Lower lobe of right lung (tissue), 2 donors: ENCODE results near the gene NEURL1. TPM values are rescaled to one million over a fixed set of nuclear protein-coding genes. Genes with fewer than 3 reads are reported as not detected.
"Not testable (repeated sequence)": the region's sequence is repeated elsewhere in the genome, so short reads cannot be mapped to it uniquely, and the experiment has no call there.

Experiments used
- ATAC-seq, 2 donors: fragments of 200-7000 bp; cut with Tn5 transposase; one replicate each; pipeline ENCODE4 v1.9.1; 2020 to 2022; ENCODE audit warnings: mild to moderate bottlenecking in 2 of 2, moderate library complexity in 2 of 2
- DNase-seq: peaks from one replicate; pipeline ENCODE4 v3.0.0-alpha.2; 2020
- H3K27ac ChIP-seq: fragments of 200-600 bp; one replicate; pipeline ENCODE4 v1.8.0; 2022
- H3K27me3 ChIP-seq: fragments of 200-600 bp; one replicate; pipeline ENCODE4 v1.8.0; 2022; ENCODE audit warnings: low read depth
- H3K36me3 ChIP-seq: fragments of 200-600 bp; one replicate; pipeline ENCODE4 v1.8.0; 2022; ENCODE audit warnings: mild to moderate bottlenecking
- H3K4me1 ChIP-seq: fragments of 200-600 bp; one replicate; pipeline ENCODE4 v1.8.0; 2022
- H3K4me3 ChIP-seq: fragments of 200-600 bp; one replicate; pipeline ENCODE4 v1.8.0; 2022; ENCODE audit warnings: mild to moderate bottlenecking
- H3K9me3 ChIP-seq: fragments of 200-600 bp; one replicate; pipeline ENCODE4 v1.8.0; 2022
- intact Hi-C: fragments of 100-400 bp; cut with DNase I; formaldehyde crosslinking; loops from one replicate; pipeline ENCODE4 v1.11.0; 2022
- total RNA-seq: library from RNA; stranded (reverse); fragmentation: NEBNext Ultra II Directional; extraction: Animal tissue kit (Norgen Biotek cat#: 25700); gene quantifications from one replicate; pipeline ENCODE4 v1.2.1, GENCODE V29; 2021
- TF ChIP-seq, protein P1 (sequence below): fragments of 200-600 bp; IDR thresholded peaks from one replicate; pipeline ENCODE4 v1.8.0; 2022; ENCODE audit warnings: antibody characterized with exemption, mild to moderate bottlenecking
- donor health status: DM: no; HTN: yes; CAD: no; lungs with severe emphysema.

NEURL1 gene
- total RNA-seq, 1 donor from 2014 or later, result 0.95 TPM

DNA sequence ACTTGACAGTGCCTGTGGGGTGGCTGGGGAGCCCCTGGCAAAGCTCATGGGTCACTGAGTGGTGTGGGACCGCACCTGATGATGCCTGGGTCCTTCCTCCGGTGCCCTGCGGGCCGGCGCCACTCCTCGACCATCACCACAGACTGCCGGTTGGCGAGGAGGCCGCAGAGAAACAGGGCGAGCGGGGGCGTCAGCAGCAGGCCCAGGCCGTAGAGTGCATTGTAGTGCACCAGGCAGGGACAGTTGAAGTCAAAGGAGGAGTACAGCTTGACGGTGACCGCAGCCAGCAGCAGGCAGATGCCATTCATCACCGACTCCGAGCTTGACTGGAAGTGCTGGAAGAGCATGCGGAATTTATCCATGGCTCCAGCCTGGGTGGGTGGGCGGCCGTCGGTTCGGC is 14.8 kb upstream of the NEURL1 start:
- Histone ChIP-seq H3K27ac (no peak overlapping the region), H3K36me3 (no peaks in the 10 kb centered on the region), H3K4me1 (no peaks in the 10 kb centered on the region), H3K4me3 (no peak overlapping the region), H3K27me3 (no peaks in the 10 kb centered on the region), H3K9me3 (no peaks in the 10 kb centered on the region)
- ATAC-seq (no peak), DNase-seq (no peak)
- TF ChIP-seq, protein P1, sequence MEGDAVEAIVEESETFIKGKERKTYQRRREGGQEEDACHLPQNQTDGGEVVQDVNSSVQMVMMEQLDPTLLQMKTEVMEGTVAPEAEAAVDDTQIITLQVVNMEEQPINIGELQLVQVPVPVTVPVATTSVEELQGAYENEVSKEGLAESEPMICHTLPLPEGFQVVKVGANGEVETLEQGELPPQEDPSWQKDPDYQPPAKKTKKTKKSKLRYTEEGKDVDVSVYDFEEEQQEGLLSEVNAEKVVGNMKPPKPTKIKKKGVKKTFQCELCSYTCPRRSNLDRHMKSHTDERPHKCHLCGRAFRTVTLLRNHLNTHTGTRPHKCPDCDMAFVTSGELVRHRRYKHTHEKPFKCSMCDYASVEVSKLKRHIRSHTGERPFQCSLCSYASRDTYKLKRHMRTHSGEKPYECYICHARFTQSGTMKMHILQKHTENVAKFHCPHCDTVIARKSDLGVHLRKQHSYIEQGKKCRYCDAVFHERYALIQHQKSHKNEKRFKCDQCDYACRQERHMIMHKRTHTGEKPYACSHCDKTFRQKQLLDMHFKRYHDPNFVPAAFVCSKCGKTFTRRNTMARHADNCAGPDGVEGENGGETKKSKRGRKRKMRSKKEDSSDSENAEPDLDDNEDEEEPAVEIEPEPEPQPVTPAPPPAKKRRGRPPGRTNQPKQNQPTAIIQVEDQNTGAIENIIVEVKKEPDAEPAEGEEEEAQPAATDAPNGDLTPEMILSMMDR, result no peak
- intact Hi-C loops, result no loop called here

DNA sequence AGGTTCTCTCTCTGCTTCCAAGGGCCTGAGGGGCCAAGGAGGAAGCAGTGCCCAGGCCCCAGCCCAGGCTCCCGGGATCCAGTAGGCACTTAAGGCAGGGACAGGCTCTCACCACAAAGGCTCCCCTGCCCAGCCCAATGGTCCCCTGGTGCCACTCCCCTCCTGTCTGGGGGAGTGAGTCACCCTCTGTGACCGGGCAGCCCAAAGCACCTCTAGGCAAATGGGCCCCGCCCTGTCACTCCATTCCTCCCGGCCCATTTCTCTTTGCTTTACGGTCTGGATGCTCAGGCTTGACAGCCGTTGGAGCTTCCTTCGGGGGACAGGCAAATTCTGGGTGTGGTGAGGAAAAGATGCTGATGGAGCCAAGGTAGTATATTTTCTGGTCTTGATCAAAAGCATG is 14.4 kb upstream of the NEURL1 start, which contains the start of gene CALHM3:
TSS of gene CALHM3 (minus strand) at position 106 of the 400 bp plus-strand sequence. CDS start 208 bp downstream, outside the sequence.
- ATAC-seq (peak in 1 of 2 donors; percentile 59), DNase-seq (no peak)
- intact Hi-C loops, result no loop called here

DNA sequence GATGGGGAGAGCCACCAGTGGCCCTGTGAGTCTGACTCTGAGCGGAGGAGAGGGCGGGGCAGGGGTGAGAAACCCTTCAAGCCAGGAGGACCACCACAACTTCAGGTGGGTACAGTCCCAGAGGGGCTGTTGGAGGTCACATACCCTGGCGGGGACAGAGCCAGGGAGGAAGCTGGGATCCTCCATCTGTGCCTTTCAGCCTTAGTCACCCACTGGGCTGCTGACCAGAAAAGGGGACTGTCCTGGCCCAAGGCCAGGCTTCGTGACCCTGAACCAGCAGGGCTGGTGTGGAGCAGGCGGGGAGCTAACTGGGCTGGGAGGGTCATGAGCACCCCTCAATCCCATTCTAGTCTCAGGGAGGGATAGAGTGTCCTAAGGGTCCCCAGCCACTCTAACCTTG is 13.0 kb upstream of the NEURL1 start:
- DNase-seq (no peak), ATAC-seq (no peak)
- H3K27me3 ChIP-seq, result no peaks in the 10 kb centered on the region
- no peaks in the 10 kb centered on the region for H3K9me3 ChIP-seq
- no peak overlapping the region for H3K27ac ChIP-seq
- intact Hi-C loops, result loop anchor here (10.0 kb wide), 1 partner anchor 66 kb away; no protein-coding TSS in a partner anchor
- H3K4me1 ChIP-seq, result no peaks in the 10 kb centered on the region
- no peaks in the 10 kb centered on the region for H3K36me3 ChIP-seq
- TF ChIP-seq, protein P1, result no peak
- H3K4me3 ChIP-seq, result no peak overlapping the region

More for the DNA sequence above, 14.4 kb upstream of the NEURL1 start, which contains the start of gene CALHM3:
- Histone ChIP-seq H3K4me1 (no peaks in the 10 kb centered on the region), H3K36me3 (no peaks in the 10 kb centered on the region), H3K27me3 (no peaks in the 10 kb centered on the region), H3K9me3 (no peaks in the 10 kb centered on the region), H3K4me3 (no peak within 1 kb of the TSS), H3K27ac (no peak within 1 kb of the TSS)
- TF ChIP-seq, protein P1, result no peak

DNA sequence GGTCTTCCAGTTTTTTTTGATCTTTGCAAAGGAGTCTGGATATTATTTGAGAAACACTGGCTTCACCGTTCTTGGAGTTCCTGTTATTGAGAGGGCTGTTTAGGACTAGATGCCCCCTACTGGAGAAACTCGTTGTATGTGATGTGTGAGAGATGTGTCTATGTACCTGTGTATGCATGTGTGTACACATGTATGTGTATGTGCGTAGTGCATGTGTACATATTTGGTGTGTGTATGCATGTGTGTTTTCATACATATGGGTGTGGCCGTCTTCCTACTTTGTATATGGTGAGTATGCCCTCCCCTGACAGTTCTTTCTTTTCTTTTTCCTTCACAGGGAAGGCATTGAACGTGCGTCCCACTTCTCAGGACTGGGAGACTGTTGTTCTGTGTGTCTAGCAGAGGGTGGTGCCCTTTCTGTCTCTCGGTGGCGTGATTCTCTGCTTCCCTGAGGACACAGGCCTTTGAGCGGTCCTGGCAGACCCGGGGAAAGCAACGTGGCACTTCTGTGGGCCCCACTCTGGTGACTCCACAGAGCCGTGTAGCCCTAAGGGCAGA is 11.5 kb upstream of the NEURL1 start:
- DNase-seq, result no peak
- no peak overlapping the region for H3K27ac ChIP-seq
- intact Hi-C loops, result loop anchor here (10.0 kb wide), 1 partner anchor 67 kb away; no protein-coding TSS in a partner anchor
- H3K4me3 ChIP-seq, result no peak overlapping the region
- no peaks in the 10 kb centered on the region for H3K27me3 ChIP-seq
- ATAC-seq, result peak; percentile 66
- no peaks in the 10 kb centered on the region for H3K4me1 ChIP-seq
- no peaks in the 10 kb centered on the region for H3K9me3 ChIP-seq
- TF ChIP-seq, protein P1, result peak; percentile 68
- no peaks in the 10 kb centered on the region for H3K36me3 ChIP-seq

DNA sequence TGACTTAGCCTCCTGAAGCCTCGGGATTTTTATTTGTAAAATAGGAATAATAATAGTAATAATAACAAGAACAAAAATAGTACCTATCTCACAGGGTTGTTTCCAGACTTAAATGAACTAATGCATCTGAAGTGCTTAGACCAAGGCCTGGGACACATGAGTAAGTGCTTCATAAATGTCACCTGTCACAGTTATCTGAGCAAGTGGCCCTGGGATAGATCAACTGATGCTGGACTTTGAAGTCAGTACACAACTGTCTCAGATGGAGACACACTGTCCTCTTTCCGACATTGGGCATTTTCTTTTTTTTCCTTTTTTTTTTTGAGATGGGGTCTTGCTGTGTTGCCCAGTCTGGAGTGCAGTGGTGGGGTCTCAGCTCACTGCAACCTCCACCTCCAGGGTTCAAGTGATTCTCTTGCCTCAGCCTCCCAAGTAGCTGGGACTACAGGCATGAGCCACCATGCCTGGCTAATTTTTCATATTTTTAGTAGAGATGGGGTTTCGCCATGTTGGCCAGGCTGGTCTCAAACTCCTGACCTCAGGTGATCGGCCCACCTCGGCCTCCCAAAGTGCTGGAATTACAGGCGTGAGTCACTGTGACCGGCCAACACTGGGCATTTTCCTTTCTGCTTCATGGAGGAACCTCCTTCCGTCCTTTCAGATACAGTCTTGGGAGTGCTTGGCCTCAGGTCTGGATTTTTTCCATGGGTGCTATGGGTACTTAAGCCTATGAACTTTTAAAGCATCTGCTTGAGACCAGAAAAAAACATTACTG is 6.7 kb upstream of the NEURL1 start:
- not testable (repeated sequence) for H3K4me1 ChIP-seq, H3K9me3 ChIP-seq, ATAC-seq, H3K36me3 ChIP-seq, H3K27me3 ChIP-seq, H3K27ac ChIP-seq, DNase-seq, H3K4me3 ChIP-seq
- intact Hi-C loops, result loop anchor here (10.0 kb wide), 1 partner anchor 72 kb away; no protein-coding TSS in a partner anchor

DNA sequence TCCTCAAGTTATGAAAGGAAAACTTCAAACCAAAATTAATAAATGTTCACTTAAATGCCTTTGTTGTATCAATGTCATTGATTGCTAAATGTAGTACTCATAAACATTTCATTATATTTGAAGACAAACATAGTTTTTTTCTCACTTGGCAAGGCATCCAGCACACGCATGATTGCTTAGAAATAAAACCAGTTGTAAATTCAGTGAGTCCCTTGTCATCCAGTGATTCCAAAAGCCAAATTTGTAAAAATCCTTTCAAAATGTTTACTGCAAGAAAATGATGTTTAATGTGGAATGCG is 6.1 kb upstream of the NEURL1 start:
- peaks cover 4% of the 10 kb centered on the region for H3K4me1 ChIP-seq
- no peaks in the 10 kb centered on the region for H3K27me3 ChIP-seq
- TF ChIP-seq, protein P1, result no peak
- no peaks in the 10 kb centered on the region for H3K9me3 ChIP-seq
- no peaks in the 10 kb centered on the region for H3K36me3 ChIP-seq
- no peak for DNase-seq
- ATAC-seq, result no peak
- H3K27ac ChIP-seq, result no peak overlapping the region
- no peak overlapping the region for H3K4me3 ChIP-seq
- intact Hi-C loops, result loop anchor here (10.0 kb wide), 1 partner anchor 73 kb away; no protein-coding TSS in a partner anchor
